GM23338 (cell line): ENCODE measurements around the gene BCAR3. TPM values are rescaled to one million over a fixed set of nuclear protein-coding genes. Genes with fewer than 3 reads are reported as not detected.

ENCODE experiments used
- ATAC-seq: fragments of 200-7000 bp; cut with Tn5 transposase; 3 replicates; pipeline ENCODE4 v1.9.1; 2020
- DNase-seq: peaks from one replicate; pipeline ENCODE4 v3.0.0-alpha.2; 2015; ENCODE audit warnings: low spot score
- H2AFZ ChIP-seq: fragments of 200-600 bp; sonication (generic); 2 replicates; pipeline ENCODE4 v1.8.0; 2016; ENCODE audit warnings: antibody characterized with exemption, mild to moderate bottlenecking, moderate library complexity
- H3F3A ChIP-seq: fragments of 200-600 bp; sonication (generic); replicated peaks from 2 replicates; pipeline ENCODE4 v1.8.0; 2017; ENCODE audit warnings: antibody characterized with exemption, mixed run types, low read depth
- H3K27ac ChIP-seq: fragments of 200-600 bp; sonication (generic); 2 replicates; pipeline ENCODE4 v1.6.1; 2016; ENCODE audit warnings: low read depth
- H3K27me3 ChIP-seq: fragments of 200-600 bp; sonication (generic); 2 replicates; pipeline ENCODE4 v1.8.0; 2016; ENCODE audit warnings: mild to moderate bottlenecking, mixed run types, moderate library complexity; ENCODE audit not compliant: insufficient read depth
- H3K36me3 ChIP-seq: fragments of 200-600 bp; sonication (generic); 2 replicates; pipeline ENCODE4 v1.8.0; 2016; ENCODE audit warnings: mild to moderate bottlenecking; ENCODE audit not compliant: insufficient read depth
- H3K4me1 ChIP-seq: fragments of 200-600 bp; sonication (generic); 2 replicates; pipeline ENCODE4 v1.8.0; 2016; ENCODE audit warnings: mild to moderate bottlenecking, moderate library complexity; ENCODE audit not compliant: insufficient read depth
- H3K4me2 ChIP-seq: fragments of 200-600 bp; sonication (generic); 2 replicates; pipeline ENCODE4 v1.7.1; 2017; ENCODE audit warnings: mixed run types
- H3K4me3 ChIP-seq: fragments of 200-600 bp; sonication (generic); 2 replicates; pipeline ENCODE4 v1.6.1; 2016; ENCODE audit warnings: mixed run types
- H3K79me2 ChIP-seq: fragments of 200-600 bp; sonication (generic); replicated peaks from 2 replicates; pipeline ENCODE4 v1.8.0; 2017; ENCODE audit warnings: mild to moderate bottlenecking; ENCODE audit not compliant: insufficient read depth
- H3K9me2 ChIP-seq: fragments of 200-600 bp; sonication (generic); 2 replicates; pipeline ENCODE4 v1.8.0; 2017; ENCODE audit not compliant: insufficient read depth
- H4K20me1 ChIP-seq: fragments of 200-600 bp; sonication (generic); replicated peaks from 2 replicates; pipeline ENCODE4 v1.8.0; 2017; ENCODE audit warnings: mild to moderate bottlenecking; ENCODE audit not compliant: insufficient read depth
- H3K27ac Mint-ChIP-seq: 2 replicates; pipeline ENCODE4 v1.8.0; 2020; ENCODE audit warnings: inconsistent platforms, mild to moderate bottlenecking, moderate library complexity, mixed read lengths
- H3K27me3 Mint-ChIP-seq: 3 replicates; pipeline ENCODE4 v1.8.0; 2022; ENCODE audit warnings: low read depth, mild to moderate bottlenecking, moderate library complexity, mixed read lengths, inconsistent platforms; ENCODE audit not compliant: insufficient read depth, poor library complexity
- H3K36me3 Mint-ChIP-seq: 3 replicates; pipeline ENCODE4 v1.8.0; 2021; ENCODE audit warnings: low read depth, mild to moderate bottlenecking, inconsistent platforms, moderate library complexity, mixed read lengths
- H3K4me1 Mint-ChIP-seq: 3 replicates; pipeline ENCODE4 v1.8.0; 2020; ENCODE audit warnings: mild to moderate bottlenecking, inconsistent platforms, mixed read lengths
- H3K4me3 Mint-ChIP-seq: 3 replicates; pipeline ENCODE4 v1.8.0; 2021; ENCODE audit warnings: moderate library complexity, mild to moderate bottlenecking, inconsistent platforms, mixed read lengths
- H3K9me3 Mint-ChIP-seq: 3 replicates; pipeline ENCODE4 v1.8.0; 2020; ENCODE audit warnings: moderate library complexity, mild to moderate bottlenecking, inconsistent platforms, mixed read lengths
- EZH2 ChIP-seq: fragments of 200-600 bp; sonication (generic); IDR thresholded peaks from one replicate; pipeline ENCODE4 v1.8.0; 2017; ENCODE audit warnings: antibody characterized with exemption, mild to moderate bottlenecking, low read depth; ENCODE audit not compliant: unreplicated experiment
- NANOG ChIP-seq: IDR thresholded peaks from 2 replicates; pipeline ENCODE4 v1.6.1; 2016; ENCODE audit warnings: antibody characterized with exemption, borderline replicate concordance
- POLR2AphosphoS5 ChIP-seq: IDR thresholded peaks from 2 replicates; pipeline ENCODE4 v1.6.1; 2016; ENCODE audit warnings: antibody characterized with exemption, low read depth
- STAT1 ChIP-seq: IDR thresholded peaks from one replicate; pipeline ENCODE4 v1.6.1; 2016; ENCODE audit warnings: antibody characterized with exemption; ENCODE audit not compliant: unreplicated experiment
- ZNF114 ChIP-seq: fragments of 250-450 bp; sonication (Bioruptor Pico); IDR thresholded peaks from 2 replicates; pipeline ENCODE4 v1.5.0; 2020; ENCODE audit warnings: mild to moderate bottlenecking, moderate library complexity
- polyA plus RNA-seq: library from polyadenylated mRNA; unstranded; fragments of >200 nt; fragmentation: Nextera tagmentation; extraction: Ambion mirVana; gene quantifications from 2 replicates; pipeline ENCODE4 v1.2.1, GENCODE V29; 2016
- total RNA-seq: library from RNA; depleted of rRNA; stranded (reverse); fragments of >200 nt; shearing (Covaris generic); gene quantifications from 2 replicates; pipeline ENCODE4 v1.2.3, GENCODE V29; 2014
- TF ChIP-seq, protein P1 (sequence below), 2 experiments: fragments of 200-600 bp in 1 of 2; sonication (generic) in 1 of 2; conservative IDR thresholded peaks; 2 replicates each; pipeline versions ENCODE4 v1.5.1 to v1.6.1; 2016 to 2017; ENCODE audit warnings: antibody characterized with exemption in 2 of 2, low read depth in 2 of 2, mild to moderate bottlenecking in 2 of 2, moderate library complexity in 1 of 2
- TF ChIP-seq, protein P2 (sequence below): IDR thresholded peaks from 2 replicates; pipeline ENCODE4 v1.6.1; 2016; ENCODE audit warnings: antibody characterized with exemption
- TF ChIP-seq, protein P3 (sequence below): IDR thresholded peaks from one replicate; pipeline ENCODE4 v1.6.1; 2018; ENCODE audit warnings: antibody characterized with exemption; ENCODE audit not compliant: unreplicated experiment

Gene BCAR3
- total and polyA plus RNA-seq, 2 experiments from 2014 or later: 5.5 to 9.7 TPM

DNA sequence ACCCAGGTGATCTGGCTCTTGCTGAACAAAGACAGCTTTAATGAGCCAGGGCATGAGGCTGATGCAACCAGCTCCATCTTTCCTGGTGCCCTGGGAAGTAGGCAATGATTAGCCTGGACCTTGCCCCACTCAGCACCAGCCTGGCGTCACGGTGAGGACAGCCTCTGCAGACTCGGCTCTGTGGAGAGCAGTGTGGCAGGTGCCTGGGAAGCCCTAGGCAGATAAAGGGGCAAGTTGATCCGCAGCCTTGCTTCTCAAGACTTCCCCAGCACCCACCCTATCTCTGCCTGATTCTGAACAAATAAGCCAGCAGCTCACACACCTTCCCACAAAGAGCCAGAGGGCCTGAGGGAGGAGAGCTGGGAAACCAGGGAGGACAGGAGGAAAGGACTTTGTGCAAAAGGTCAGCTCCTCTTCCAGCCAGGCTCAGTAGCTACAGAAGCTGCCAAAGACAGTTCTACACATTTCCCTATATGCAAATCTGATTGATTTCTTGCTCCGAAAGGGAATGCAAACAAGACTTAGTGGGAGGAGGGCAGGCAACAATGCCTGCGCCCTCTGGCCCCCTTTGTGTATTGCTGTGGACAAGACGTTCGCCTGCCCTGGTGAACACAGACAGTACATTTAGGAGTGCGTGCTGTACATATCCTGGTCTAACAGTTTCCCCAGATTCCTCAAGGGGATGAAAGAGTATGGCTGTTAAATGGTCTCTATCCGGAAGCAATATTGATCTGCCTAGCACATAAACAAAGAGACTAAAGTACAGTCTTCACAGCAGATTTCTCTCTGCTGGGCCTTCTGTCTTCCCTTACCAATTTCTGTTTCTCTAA lies 63.8 kb downstream of the BCAR3 start:
- Histone ChIP-seq H3K4me1 (peaks cover 36% of the 10 kb centered on the region), H2AFZ (no peak overlapping the region), H3K79me2 (peaks cover 10% of the 10 kb centered on the region), H3K4me2 (peak overlapping the region; percentile 1), H3K4me3 (no peak overlapping the region), H3K36me3 (no peaks in the 10 kb centered on the region), H3K27me3 (no peaks in the 10 kb centered on the region), H3K9me2 (no peaks in the 10 kb centered on the region), H4K20me1 (no peaks in the 10 kb centered on the region), H3K27ac (peak overlapping the region; percentile 27), H3F3A (no peaks in the 10 kb centered on the region)
- Mint-ChIP-seq H3K9me3 (no peaks in the 10 kb centered on the region), H3K36me3 (no peaks in the 10 kb centered on the region; the same call in 2 of the 3 replicates), H3K4me1 (peaks cover 73% of the 10 kb centered on the region), H3K27ac (peak overlapping the region; percentile 96), H3K4me3 (no peak overlapping the region; the same call in 2 of the 3 replicates), H3K27me3 (peaks cover 12% of the 10 kb centered on the region)
- DNase-seq: no peak
- TF ChIP-seq, protein P1, sequence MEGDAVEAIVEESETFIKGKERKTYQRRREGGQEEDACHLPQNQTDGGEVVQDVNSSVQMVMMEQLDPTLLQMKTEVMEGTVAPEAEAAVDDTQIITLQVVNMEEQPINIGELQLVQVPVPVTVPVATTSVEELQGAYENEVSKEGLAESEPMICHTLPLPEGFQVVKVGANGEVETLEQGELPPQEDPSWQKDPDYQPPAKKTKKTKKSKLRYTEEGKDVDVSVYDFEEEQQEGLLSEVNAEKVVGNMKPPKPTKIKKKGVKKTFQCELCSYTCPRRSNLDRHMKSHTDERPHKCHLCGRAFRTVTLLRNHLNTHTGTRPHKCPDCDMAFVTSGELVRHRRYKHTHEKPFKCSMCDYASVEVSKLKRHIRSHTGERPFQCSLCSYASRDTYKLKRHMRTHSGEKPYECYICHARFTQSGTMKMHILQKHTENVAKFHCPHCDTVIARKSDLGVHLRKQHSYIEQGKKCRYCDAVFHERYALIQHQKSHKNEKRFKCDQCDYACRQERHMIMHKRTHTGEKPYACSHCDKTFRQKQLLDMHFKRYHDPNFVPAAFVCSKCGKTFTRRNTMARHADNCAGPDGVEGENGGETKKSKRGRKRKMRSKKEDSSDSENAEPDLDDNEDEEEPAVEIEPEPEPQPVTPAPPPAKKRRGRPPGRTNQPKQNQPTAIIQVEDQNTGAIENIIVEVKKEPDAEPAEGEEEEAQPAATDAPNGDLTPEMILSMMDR (conservative IDR thresholded peaks at IDR 0.05; ENCODE audit: low read depth in 2 of 2): no peak
- TF ChIP-seq, protein P2, sequence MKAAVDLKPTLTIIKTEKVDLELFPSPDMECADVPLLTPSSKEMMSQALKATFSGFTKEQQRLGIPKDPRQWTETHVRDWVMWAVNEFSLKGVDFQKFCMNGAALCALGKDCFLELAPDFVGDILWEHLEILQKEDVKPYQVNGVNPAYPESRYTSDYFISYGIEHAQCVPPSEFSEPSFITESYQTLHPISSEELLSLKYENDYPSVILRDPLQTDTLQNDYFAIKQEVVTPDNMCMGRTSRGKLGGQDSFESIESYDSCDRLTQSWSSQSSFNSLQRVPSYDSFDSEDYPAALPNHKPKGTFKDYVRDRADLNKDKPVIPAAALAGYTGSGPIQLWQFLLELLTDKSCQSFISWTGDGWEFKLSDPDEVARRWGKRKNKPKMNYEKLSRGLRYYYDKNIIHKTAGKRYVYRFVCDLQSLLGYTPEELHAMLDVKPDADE: no peak
- TF ChIP-seq ZNF114 (CRISPR knock-in tag): no peak
- TF ChIP-seq EZH2: no peak
- TF ChIP-seq, protein P3, sequence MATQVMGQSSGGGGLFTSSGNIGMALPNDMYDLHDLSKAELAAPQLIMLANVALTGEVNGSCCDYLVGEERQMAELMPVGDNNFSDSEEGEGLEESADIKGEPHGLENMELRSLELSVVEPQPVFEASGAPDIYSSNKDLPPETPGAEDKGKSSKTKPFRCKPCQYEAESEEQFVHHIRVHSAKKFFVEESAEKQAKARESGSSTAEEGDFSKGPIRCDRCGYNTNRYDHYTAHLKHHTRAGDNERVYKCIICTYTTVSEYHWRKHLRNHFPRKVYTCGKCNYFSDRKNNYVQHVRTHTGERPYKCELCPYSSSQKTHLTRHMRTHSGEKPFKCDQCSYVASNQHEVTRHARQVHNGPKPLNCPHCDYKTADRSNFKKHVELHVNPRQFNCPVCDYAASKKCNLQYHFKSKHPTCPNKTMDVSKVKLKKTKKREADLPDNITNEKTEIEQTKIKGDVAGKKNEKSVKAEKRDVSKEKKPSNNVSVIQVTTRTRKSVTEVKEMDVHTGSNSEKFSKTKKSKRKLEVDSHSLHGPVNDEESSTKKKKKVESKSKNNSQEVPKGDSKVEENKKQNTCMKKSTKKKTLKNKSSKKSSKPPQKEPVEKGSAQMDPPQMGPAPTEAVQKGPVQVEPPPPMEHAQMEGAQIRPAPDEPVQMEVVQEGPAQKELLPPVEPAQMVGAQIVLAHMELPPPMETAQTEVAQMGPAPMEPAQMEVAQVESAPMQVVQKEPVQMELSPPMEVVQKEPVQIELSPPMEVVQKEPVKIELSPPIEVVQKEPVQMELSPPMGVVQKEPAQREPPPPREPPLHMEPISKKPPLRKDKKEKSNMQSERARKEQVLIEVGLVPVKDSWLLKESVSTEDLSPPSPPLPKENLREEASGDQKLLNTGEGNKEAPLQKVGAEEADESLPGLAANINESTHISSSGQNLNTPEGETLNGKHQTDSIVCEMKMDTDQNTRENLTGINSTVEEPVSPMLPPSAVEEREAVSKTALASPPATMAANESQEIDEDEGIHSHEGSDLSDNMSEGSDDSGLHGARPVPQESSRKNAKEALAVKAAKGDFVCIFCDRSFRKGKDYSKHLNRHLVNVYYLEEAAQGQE: no peak
- TF ChIP-seq NANOG: no peak
- TF ChIP-seq POLR2AphosphoS5: no peak
- TF ChIP-seq STAT1: no peak
- ATAC-seq: no peak; the same call in 2 of the 3 replicates
